Activated CD4-positive, alpha-beta T cell treated with anti-CD3 and anti-CD28 coated beads, Interleukin-2, amount 50 U/mL, for 24 hours (primary cell): ENCODE measurements around the gene SYNPO.

Experiments used
- DNase-seq, 2 donors: peaks; one replicate each; pipeline ENCODE4 v3.0.0-alpha.2; 2020; ENCODE audit warnings: low read depth in 1 of 2, low spot score in 1 of 2

SYNPO gene, protein sequence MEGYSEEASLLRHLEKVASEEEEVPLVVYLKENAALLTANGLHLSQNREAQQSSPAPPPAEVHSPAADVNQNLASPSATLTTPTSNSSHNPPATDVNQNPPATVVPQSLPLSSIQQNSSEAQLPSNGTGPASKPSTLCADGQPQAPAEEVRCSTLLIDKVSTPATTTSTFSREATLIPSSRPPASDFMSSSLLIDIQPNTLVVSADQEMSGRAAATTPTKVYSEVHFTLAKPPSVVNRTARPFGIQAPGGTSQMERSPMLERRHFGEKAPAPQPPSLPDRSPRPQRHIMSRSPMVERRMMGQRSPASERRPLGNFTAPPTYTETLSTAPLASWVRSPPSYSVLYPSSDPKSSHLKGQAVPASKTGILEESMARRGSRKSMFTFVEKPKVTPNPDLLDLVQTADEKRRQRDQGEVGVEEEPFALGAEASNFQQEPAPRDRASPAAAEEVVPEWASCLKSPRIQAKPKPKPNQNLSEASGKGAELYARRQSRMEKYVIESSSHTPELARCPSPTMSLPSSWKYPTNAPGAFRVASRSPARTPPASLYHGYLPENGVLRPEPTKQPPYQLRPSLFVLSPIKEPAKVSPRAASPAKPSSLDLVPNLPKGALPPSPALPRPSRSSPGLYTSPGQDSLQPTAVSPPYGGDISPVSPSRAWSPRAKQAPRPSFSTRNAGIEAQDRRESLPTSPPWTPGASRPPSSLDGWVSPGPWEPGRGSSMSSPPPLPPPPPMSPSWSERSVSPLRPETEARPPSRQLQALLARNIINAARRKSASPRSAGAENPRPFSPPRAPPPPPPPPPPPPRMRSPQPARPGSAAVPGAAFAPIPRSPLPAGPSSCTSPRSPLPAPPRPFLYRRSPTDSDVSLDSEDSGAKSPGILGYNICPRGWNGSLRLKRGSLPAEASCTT

GRCh38 chr5:150640311-150641005 lies at the start of gene SYNPO:
SYNPO (plus strand) TSS chr5:150640660; CDS start chr5:150648276, 7,616 bp downstream.
- DNase-seq, result no peak

GRCh38 chr5:150590979-150591695 lies 49.3 kb upstream of the SYNPO start:
- no peak for DNase-seq

DNA sequence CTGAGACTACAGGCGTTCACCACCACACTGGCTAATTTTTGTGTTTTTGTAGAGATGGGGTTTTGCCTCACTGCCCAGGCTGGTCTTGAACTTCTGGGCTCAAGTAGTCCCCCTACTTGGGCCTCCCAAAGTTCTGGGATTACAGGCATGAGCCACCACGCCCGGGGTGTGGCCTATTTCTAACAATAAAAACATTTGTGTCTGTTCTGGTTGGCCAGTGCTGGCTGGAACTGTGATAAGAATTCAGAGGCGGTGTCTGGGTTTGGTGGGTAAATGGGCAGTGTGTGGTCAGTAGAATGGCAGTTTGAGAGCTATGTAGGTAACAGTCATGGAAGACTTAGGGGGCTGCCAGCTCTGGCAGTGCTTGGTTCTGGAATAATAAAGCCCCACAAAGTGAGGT lies 46.9 kb upstream of the SYNPO start:
- DNase-seq, result no peak

DNA sequence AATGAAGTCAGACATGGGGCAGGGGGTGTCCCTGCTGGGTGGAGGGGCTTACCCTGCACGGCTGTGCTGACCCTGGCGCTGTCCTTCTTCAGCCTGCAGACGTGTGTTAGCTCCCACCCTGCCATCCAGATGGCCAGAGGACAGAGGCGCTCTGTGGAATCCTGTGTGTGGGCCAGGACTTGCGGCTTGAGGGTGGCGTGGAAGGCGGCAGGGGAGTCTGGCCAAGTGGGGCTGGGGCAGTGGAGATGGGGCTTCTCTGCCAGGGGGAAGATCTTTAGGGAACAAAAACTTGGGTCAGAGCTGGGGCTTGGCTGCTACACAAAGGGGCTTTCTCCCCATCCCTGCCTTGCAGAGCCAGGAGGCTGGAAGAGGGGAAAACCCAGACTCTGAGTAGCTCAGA lies 46.5 kb upstream of the SYNPO start:
- no peak for DNase-seq

GRCh38 chr5:150595466-150596031 lies 44.9 kb upstream of the SYNPO start:
- no peak for DNase-seq

GRCh38 chr5:150596313-150596712 lies 44.1 kb upstream of the SYNPO start:
- no peak for DNase-seq

GRCh38 chr5:150596826-150597225 lies 43.6 kb upstream of the SYNPO start:
- no peak for DNase-seq

DNA sequence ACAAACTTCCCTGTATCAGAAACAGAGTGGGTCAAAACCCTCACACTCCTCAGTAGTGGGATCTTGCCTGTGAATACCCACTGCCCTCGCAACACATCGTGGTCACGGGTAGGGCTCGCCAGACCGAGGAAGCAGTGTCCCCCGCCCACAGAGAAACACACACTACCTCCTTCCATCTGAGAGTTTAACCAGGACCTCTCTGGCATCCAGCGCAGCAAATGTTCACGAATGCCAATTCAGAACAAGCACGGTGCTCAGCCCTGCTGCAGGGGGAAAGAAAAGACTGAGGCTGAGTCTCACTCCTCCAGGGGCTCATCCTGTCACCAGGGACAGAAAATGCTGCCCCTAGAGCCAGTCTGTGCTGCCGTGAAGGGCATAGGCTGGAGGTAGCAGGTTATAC lies 42.5 kb upstream of the SYNPO start:
- no peak for DNase-seq

DNA sequence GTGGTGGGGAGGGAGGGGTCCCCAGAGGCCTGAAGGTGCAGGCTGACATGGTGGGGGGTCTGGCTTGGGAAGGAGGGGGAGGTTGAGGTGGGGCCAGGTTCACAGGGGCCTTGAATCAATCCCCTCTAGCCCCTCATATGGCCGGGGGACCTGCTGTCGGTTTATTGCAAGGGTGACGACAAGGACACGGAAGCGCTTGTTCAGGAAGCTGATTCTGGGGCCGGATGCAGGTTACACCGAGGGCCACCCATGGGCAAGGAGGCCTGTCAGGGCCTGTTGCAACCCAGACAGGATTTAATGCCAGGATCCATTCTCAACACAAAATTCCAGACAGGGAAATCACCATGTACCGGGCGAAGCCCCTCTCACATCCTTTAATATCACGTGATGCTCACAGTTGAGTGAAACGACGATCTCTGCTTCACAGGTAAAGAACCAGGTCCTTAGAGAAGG lies 41.6 kb upstream of the SYNPO start:
- DNase-seq, result no peak

DNA sequence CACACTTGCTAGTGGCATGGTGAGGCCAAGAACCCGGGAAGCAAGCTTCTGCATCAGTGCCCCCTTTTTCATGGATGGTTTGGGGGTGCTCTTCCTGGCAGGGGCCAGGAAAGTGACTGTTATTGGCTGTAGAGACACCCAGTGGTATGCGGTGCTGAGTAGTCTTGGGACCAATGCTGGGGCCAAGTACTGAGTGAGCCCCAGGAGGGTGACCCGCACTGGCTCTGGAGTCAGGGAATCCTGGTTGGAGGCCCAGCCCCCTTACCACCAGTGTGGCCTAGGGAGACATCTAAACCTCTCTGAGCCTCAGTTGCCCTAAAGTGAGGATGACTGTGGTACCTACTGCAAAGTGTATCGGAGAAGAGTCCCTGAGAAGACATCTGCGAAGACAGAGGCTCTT lies 41.2 kb upstream of the SYNPO start:
- DNase-seq, result no peak

- no peak for DNase-seq
Measured at GRCh38 chr5:150599917-150600511, 40.4 kb upstream of the SYNPO start.

GRCh38 chr5:150600616-150601490 lies 39.6 kb upstream of the SYNPO start:
- no peak for DNase-seq

DNA sequence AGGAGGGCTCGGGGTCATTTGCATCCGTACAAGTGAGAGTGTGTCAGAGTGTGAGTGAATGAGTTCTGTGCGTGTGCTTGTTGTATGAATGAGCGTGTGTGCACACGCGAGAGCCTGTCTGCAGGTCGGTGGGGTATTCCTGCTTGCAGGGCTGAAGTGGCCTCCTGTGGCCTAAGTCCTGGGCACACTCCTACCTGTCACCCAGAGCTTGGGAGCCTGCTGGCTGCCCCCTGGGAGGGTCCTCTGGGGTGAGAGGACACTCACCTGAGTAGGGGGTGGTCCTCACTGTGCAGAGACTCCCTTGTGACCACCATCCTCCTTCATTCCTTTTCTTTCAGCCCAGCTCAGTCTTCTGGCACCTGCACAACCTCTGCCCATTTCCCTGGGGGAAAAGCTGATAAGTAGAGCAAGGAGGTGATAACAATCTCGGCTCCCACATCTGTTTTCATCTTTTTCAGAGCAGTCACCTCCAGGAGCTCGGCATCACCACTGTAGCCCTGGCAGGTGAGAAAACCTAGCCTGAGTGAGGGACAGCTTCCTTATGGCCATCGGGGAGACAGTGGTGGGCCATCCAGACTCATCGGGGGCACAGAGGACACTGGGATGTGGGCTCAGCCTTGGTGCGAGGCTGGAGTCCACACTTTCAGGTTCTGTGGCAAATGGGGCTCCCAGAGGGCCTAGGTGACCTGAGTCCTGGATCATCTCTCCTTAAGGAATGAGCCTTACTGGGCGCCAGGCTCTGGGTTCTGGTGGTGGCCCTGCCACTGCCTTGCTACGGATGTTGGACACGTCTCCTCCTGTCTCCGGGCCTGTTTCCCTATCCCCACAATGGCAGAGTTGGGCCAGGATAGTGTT lies 38.7 kb upstream of the SYNPO start:
- DNase-seq, result no peak

DNA sequence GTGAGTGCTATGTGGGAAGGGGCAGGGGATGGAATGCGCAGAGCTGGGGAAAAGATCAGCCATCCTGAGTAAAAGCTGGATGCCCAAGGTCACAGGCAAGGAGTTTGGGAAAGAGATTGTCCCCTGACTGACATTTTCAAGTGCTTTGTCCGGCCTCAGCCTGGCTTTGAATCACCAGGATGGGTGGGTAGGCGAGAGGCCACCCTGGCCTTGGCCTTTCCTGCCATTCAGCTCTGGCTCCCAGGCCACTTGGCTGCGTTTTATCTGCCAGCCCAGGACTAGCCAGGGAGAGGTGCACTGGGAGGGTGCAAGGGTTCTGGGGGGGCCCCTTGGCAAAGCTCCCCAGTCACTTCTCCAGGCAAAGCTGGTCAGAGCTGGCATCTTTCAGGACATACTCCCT lies 37.4 kb upstream of the SYNPO start:
- DNase-seq, result no peak

GRCh38 chr5:150603491-150603890 lies 37.0 kb upstream of the SYNPO start:
- no peak for DNase-seq

DNA sequence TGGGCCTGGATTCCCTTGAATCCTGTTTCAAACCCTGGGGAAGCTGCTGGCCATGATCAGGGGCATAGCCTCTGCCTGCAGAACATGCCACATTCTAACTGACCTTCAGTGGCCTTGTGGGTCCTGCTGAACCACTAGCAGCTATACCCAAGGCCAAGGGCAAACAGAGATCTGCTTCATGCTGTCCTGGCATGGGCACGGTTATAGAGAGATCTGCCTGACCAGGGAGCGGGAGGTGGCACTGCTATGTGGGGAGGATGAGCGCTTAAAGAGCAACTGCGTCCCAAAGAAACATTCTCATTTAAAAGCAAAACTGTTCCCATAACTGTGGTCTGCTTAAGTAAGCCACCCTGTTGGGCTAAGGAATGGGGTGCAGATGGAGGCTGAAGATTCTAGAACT lies 36.5 kb upstream of the SYNPO start:
- no peak for DNase-seq

- DNase-seq, result no peak
Measured at GRCh38 chr5:150604894-150605440, 35.5 kb upstream of the SYNPO start.

- DNase-seq, result no peak
Measured at GRCh38 chr5:150605546-150605945, 34.9 kb upstream of the SYNPO start.
